ENCODE measurements around the gene EGFL7.
"Not testable (repeated sequence)": the region's sequence is repeated elsewhere in the genome, so short reads cannot be mapped to it uniquely, and the experiment has no call there.

Gene EGFL7

GRCh38 chr9:136711219-136711648 lies 48.5 kb downstream of the EGFL7 start:
- DNase-seq; intact Hi-C loops (cut with DNase I): not testable (repeated sequence)

DNA sequence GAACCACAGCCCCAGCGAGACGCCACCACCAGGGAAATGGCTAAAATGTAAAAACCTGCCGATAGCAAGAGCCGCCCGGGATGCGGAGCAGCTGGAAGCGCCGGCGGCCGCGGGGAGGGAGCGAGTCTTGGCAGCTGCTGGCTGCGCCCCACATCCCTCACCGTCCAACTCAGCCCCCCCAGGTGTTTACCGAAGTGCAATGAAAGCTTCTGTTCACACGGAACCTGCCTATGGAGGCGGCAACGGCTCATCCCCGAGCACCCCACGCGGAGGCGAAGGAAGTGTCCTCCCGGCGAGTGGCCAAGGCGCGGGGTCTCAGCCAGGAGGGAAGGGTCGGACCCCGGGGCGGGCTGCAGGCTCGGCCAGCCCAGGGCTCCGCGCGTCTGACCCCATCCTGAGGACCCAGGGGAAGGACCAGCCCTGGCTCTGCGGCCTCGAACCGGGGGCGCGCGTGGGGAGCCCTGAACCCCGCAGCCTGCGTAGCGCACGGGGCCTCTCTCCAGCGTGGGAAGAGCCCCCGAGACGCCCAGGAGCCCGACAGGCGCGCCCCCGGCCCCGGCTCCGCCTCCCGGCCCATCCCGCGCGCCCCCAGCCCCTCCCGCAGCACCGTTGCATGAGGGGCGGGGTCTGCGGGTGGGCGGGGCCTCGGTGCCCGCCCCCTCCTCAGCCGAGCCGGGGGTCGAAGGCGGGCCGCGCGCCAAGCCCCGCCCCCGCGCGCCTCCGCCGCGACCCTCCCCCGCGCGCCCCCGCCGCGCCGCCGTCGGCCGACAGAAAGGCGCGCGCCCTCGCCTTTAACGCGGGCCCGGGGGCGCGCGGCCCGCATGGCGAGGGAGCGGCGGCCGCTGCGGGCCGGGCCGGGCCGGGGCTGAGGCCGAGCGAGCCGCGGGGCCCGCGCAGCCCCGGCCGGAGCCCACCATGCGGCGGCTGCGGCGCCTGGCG lies 49.3 kb downstream of the EGFL7 start, which contains the start of gene DIPK1B:
TSS of gene DIPK1B (plus strand) at position 822 of the 939 bp plus-strand sequence. CDS start at position 916, 94 bp downstream.
- intact Hi-C loops (cut with DNase I), result no loop called here
- peak in 4 of 10 donors; percentile 32 to 92 (median 70) for DNase-seq

GRCh38 chr9:136712690-136713544 lies 50.2 kb downstream of the EGFL7 start:
- no peak for DNase-seq
- intact Hi-C loops (cut with DNase I), result no loop called here

- no peak for DNase-seq
- intact Hi-C loops (cut with DNase I), result no loop called here
These were observed 50.8 kb downstream of the EGFL7 start for GRCh38 chr9:136713550-136713949.

GRCh38 chr9:136714096-136714892 lies 51.6 kb downstream of the EGFL7 start:
- no peak for DNase-seq
- intact Hi-C loops (cut with DNase I), result no loop called here

GRCh38 chr9:136714893-136715274 lies 52.2 kb downstream of the EGFL7 start:
- intact Hi-C loops (cut with DNase I), result no loop called here
- no peak for DNase-seq

- no peak for DNase-seq
- intact Hi-C loops (cut with DNase I), result no loop called here
These were observed 54.7 kb downstream of the EGFL7 start for GRCh38 chr9:136717399-136717798.

GRCh38 chr9:136718345-136719194 lies 55.9 kb downstream of the EGFL7 start:
- no peak for DNase-seq
- intact Hi-C loops (cut with DNase I), result no loop called here

DNA sequence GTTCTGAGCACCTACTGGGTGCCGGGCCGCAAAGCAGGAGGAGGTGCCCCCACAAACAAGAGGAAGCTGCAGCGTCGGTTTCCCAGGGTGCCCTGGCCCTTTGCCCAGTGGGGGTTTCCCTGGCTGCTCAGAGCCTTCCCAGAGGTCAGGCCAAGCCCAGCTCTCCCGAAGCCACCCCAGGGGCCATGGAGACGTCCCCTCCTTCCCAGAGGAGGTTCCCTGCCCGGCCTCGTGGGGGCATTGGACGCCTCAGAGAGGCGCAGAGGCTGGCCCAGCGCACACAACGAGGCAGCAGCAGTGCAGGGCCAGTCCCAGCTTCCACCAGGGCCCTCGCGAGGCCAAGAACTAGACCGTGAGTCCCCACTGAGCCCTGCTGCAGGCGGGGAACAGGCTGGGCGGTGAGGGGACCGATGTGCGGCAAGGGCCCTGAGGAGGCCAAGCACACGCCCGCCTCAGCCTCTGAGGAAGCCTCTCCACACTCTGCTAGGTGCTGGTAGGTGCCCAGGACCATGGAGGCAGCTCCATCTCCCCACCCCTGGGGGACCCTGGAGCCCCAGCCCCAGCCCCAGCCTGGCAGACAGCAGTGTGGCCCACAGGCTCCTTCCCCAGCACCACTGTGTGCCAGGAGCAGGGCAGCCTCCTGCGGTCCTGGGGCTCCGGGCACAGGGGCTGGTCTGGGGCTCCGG lies 56.6 kb downstream of the EGFL7 start:
- no peak for DNase-seq
- intact Hi-C loops (cut with DNase I), result no loop called here

- intact Hi-C loops (cut with DNase I), result no loop called here
- DNase-seq, result no peak
These were observed 57.7 kb downstream of the EGFL7 start for GRCh38 chr9:136720251-136720897.

DNA sequence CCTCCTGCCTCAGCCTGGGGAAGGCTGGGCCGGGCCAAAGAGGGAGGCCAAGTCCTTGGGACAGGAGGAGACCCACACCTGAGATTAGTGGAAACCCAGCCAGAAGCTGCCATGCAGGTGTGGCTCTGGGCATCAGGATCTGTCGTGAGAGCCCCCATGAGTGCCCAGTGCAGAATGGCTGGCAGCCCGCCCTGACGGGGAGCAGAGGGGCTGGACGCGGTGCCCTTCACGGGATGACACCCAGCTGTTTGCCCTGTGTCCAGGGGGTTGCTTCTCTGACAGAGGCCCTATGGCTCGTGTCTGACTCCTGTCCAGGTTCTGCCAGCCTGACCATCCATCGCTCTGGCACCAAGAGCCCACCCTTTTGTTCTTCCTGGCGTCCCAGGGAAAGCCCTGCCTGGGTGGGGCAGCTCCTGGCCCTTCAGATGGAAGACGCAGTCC lies 58.2 kb downstream of the EGFL7 start:
- intact Hi-C loops (cut with DNase I), result no loop called here
- no peak for DNase-seq

DNA sequence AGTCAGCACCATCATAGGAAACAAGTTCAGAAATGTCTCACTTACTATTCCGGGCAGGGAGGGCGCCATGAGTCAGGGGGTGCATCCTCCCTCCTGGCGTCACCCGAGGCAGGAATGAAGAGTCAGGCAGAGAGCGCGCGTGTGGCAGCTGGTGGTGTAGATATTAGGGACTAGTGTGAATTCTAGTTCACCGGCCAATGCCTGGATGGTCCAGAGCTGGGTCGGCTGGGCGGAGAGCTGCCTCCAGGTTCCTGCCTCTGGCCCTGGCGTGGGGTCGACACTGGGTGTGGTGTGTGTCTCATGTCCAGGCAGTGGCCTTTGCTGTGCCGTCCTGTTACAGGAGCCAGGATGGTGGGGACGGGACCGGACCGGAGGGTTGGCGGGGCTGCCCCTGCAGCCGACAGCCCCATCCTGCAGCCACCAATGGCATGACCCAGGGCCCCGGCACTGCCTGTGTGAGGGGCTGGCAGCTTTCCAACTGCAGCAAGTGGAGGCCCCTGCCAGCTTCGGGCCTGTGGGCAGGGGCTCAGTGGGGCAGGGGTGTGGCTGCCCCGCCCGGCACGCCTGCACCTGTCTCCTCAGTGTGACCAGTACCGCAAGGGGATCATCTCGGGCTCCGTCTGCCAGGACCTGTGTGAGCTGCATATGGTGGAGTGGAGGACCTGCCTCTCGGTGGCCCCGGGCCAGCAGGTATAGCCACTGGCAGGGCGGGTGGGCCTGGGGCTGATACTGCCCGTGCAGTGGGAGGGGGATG lies 58.8 kb downstream of the EGFL7 start:
- DNase-seq, result no peak
- intact Hi-C loops (cut with DNase I), result no loop called here
